ENCODE measurements around the gene SGO2. TPM values are rescaled to one million over a fixed set of nuclear protein-coding genes. Genes with fewer than 3 reads are reported as not detected.

Gene SGO2
- polyA plus RNA-seq (ENCODE audit: insufficient read length in 10 of 10), result 10 to 100 TPM in 2 of 10 donors, 1 to 10 TPM in 8; 6.2 to 13.5 (median 9.2) TPM
- long read RNA-seq, donor 1, partial matches to known transcripts, result 8 of 8 reads
- long read RNA-seq, donor 1, other reads (novel, unspliced or antisense), result 0 of 8 reads
- long read RNA-seq, donor 2, partial matches to known transcripts, result 7 of 7 reads
- long read RNA-seq, donor 2, other reads (novel, unspliced or antisense), result 0 of 7 reads
- long read RNA-seq, donor 3, result 0 reads
- long read RNA-seq, donor 4, result 0 reads
- long read RNA-seq, donor 5, result 0 reads
- long read RNA-seq, donor 6, partial matches to known transcripts, result 10 of 11 reads
- long read RNA-seq, donor 6, other reads (novel, unspliced or antisense), result 0 of 11 reads
- long read RNA-seq, donor 7, full-length matches to known transcripts, result 2 of 12 reads
- long read RNA-seq, donor 7, partial matches to known transcripts, result 10 of 12 reads
- long read RNA-seq, donor 7, other reads (novel, unspliced or antisense), result 0 of 12 reads
- long read RNA-seq, donor 8, partial matches to known transcripts, result 13 of 15 reads
- long read RNA-seq, donor 8, other reads (novel, unspliced or antisense), result 0 of 15 reads
- long read RNA-seq, donor 9, result 0 reads

GRCh38 chr2:200525882-200526651, at the start of gene SGO2:
Gene SGO2, plus strand, starts transcription at chr2:200526207. Its CDS starts 6,769 bp downstream, at chr2:200532976.
- peak; percentile 94 to 98 (median 96) for DNase-seq

- DNase-seq, result peak in 1 of 3 donors; percentile 17
These were observed 49.2 kb upstream of the SGO2 start for GRCh38 chr2:200476836-200477235.

- peak in 1 of 3 donors; percentile 53 for DNase-seq
These were observed 48.3 kb upstream of the SGO2 start for GRCh38 chr2:200477667-200478131.

GRCh38 chr2:200479692-200480265, 46.2 kb upstream of the SGO2 start:
- peak; percentile 40 to 58 (median 48) for DNase-seq

GRCh38 chr2:200482194-200482593, 43.8 kb upstream of the SGO2 start:
- no peak for DNase-seq

GRCh38 chr2:200483729-200484198, 42.2 kb upstream of the SGO2 start:
- DNase-seq, result peak in 1 of 3 donors; percentile 21

- no peak for DNase-seq
These were observed 41.1 kb upstream of the SGO2 start for GRCh38 chr2:200484934-200485333.

GRCh38 chr2:200486529-200486928, 39.5 kb upstream of the SGO2 start:
- DNase-seq, result no peak

GRCh38 chr2:200488169-200488568, 37.8 kb upstream of the SGO2 start:
- no peak for DNase-seq

GRCh38 chr2:200490001-200490400, 36.0 kb upstream of the SGO2 start:
- DNase-seq, result no peak

GRCh38 chr2:200492656-200493055, 33.4 kb upstream of the SGO2 start:
- no peak for DNase-seq

GRCh38 chr2:200494048-200494447, 32.0 kb upstream of the SGO2 start:
- no peak for DNase-seq

GRCh38 chr2:200496696-200497095, 29.3 kb upstream of the SGO2 start:
- no peak for DNase-seq

GRCh38 chr2:200498402-200499162, 27.4 kb upstream of the SGO2 start:
- DNase-seq, result no peak

GRCh38 chr2:200502196-200502595, 23.8 kb upstream of the SGO2 start:
- no peak for DNase-seq

GRCh38 chr2:200506679-200507078, 19.3 kb upstream of the SGO2 start:
- DNase-seq, result no peak

GRCh38 chr2:200507179-200507578, 18.8 kb upstream of the SGO2 start:
- DNase-seq, result no peak

GRCh38 chr2:200509235-200509611, 16.8 kb upstream of the SGO2 start:
- peak in 1 of 3 donors; percentile 20 for DNase-seq

GRCh38 chr2:200509612-200510433, 16.2 kb upstream of the SGO2 start, which contains the start of gene KCTD18:
Gene KCTD18, minus strand, starts transcription at chr2:200510068. Its CDS starts 3,052 bp downstream, at chr2:200507016.
- DNase-seq, result peak; percentile 78 to 96 (median 92)

GRCh38 chr2:200515155-200515554, 10.9 kb upstream of the SGO2 start:
- no peak for DNase-seq

All from muscle of back (tissue), 13 donors.